SK-N-MC (cell line): Measurements from ENCODE around the gene PIGH.

Experiments
- EZH2 ChIP-seq: fragments of 200-600 bp; sonication (generic); IDR thresholded peaks from one replicate; pipeline ENCODE4 v1.6.1; 2017; ENCODE audit warnings: antibody characterized with exemption
- FOXP2 ChIP-seq: optimal IDR thresholded peaks from 2 replicates; pipeline ENCODE3; 2011; ENCODE audit warnings: mild to moderate bottlenecking, moderate library complexity; ENCODE audit not compliant: insufficient read depth; ENCODE audit errors: extremely low read length, control extremely low read depth
- POLR2AphosphoS5 ChIP-seq: IDR thresholded peaks from 2 replicates; pipeline ENCODE4 v1.6.1; 2012; ENCODE audit warnings: mild to moderate bottlenecking, low read depth, low read length, borderline replicate concordance

DNA sequence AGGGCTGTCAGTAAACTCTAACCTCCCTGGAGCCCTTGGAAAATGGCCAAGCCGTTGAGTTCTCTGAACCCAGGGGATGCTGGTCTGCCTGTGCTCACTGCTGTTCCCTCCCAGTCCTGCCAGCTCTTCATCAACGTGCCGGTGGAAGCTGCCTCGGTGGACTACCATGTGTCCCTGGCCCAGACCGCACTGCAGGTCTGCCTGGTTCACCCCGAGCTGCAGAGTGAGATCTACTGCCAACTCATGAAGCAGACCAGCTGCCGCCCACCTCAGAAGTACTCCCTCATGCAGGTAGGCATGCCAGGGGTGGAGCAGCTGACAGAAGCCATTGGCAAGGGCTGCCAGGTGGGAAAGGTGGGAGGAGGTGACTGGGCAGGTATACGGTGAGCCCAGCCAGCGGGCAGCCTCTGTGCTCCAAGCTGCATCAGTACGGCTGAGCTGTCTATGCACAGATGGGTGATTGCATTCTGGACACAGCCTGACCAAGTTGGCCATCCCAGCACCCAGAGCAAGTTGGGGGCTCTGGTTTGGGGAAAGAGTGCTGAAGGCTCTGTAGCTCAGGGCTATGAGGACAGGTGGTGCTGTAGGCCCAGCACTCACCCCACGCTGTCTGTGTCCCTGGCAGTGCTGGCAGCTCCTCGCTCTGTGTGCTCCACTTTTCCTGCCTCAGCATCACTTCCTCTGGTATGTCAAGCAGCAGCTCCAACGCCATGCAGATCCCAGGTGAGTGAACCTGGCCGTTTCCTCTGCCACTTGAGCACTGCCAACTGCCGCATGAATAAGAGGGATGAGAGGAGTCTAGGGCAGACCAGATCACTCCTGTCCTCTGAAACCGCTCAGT, 21.9 kb downstream of the PIGH start:
- TF ChIP-seq POLR2AphosphoS5 (no peak), EZH2 (no peak), FOXP2 (no peak)
